ENCODE results near the gene NR0B1. TPM values are rescaled to one million over a fixed set of nuclear protein-coding genes. Genes with fewer than 3 reads are reported as not detected.

Gene NR0B1
- total and polyA plus RNA-seq, 2 experiments from 2014 or later = 0.26 to 0.45 TPM

DNA sequence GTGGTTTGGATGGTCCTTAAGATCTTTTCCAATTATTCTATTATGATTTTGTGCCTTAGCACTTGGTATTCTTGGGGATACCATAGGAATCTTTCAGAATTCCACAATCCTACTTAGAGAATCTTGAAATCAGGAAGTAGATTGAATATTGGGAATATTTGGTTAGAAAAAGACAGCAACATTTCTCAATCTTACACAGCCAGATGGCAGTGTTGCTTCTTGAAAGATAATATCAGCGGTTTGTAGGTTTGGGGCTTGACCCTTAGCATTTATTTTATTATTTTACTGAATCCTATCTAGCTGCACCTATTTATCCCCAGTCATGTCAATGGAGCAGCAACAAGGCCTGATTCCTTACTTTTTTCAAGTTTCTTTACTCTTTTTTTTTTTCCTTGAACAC lies 33.7 kb downstream of the NR0B1 start:
- no peaks in the 10 kb centered on the region for H3F3A ChIP-seq (replicated peaks; ENCODE audit: low read depth)
- DNase-seq (ENCODE audit: low spot score) (peak; percentile 15), ATAC-seq (no peak)
- no peaks in the 10 kb centered on the region for H3K4me1 ChIP-seq (ENCODE audit: insufficient read depth)
- H3K9me2 ChIP-seq (ENCODE audit: insufficient read depth) = no peaks in the 10 kb centered on the region
- no peak overlapping the region for H3K4me3 ChIP-seq
- H3K4me2 ChIP-seq = no peak overlapping the region
- H3K27ac Mint-ChIP-seq = no peak overlapping the region
- no peaks in the 10 kb centered on the region for H3K36me3 Mint-ChIP-seq (ENCODE audit: low read depth)
- no peaks in the 10 kb centered on the region; the same call in 2 of the 3 replicates for H3K4me1 Mint-ChIP-seq
- H3K79me2 ChIP-seq (replicated peaks; ENCODE audit: insufficient read depth) = no peaks in the 10 kb centered on the region
- no peaks in the 10 kb centered on the region for H3K9me3 Mint-ChIP-seq
- H3K27me3 ChIP-seq (ENCODE audit: insufficient read depth) = no peaks in the 10 kb centered on the region
- no peak for TF ChIP-seq EZH2 (IDR thresholded peaks at IDR 0.05; ENCODE audit: low read depth, unreplicated experiment)
- no peak for TF ChIP-seq POLR2AphosphoS5 (IDR thresholded peaks at IDR 0.05; ENCODE audit: low read depth)
- TF ChIP-seq, protein P1, sequence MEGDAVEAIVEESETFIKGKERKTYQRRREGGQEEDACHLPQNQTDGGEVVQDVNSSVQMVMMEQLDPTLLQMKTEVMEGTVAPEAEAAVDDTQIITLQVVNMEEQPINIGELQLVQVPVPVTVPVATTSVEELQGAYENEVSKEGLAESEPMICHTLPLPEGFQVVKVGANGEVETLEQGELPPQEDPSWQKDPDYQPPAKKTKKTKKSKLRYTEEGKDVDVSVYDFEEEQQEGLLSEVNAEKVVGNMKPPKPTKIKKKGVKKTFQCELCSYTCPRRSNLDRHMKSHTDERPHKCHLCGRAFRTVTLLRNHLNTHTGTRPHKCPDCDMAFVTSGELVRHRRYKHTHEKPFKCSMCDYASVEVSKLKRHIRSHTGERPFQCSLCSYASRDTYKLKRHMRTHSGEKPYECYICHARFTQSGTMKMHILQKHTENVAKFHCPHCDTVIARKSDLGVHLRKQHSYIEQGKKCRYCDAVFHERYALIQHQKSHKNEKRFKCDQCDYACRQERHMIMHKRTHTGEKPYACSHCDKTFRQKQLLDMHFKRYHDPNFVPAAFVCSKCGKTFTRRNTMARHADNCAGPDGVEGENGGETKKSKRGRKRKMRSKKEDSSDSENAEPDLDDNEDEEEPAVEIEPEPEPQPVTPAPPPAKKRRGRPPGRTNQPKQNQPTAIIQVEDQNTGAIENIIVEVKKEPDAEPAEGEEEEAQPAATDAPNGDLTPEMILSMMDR (conservative IDR thresholded peaks at IDR 0.05; ENCODE audit: low read depth in 2 of 2) = peak; percentile 42 to 52
- TF ChIP-seq, protein P2, sequence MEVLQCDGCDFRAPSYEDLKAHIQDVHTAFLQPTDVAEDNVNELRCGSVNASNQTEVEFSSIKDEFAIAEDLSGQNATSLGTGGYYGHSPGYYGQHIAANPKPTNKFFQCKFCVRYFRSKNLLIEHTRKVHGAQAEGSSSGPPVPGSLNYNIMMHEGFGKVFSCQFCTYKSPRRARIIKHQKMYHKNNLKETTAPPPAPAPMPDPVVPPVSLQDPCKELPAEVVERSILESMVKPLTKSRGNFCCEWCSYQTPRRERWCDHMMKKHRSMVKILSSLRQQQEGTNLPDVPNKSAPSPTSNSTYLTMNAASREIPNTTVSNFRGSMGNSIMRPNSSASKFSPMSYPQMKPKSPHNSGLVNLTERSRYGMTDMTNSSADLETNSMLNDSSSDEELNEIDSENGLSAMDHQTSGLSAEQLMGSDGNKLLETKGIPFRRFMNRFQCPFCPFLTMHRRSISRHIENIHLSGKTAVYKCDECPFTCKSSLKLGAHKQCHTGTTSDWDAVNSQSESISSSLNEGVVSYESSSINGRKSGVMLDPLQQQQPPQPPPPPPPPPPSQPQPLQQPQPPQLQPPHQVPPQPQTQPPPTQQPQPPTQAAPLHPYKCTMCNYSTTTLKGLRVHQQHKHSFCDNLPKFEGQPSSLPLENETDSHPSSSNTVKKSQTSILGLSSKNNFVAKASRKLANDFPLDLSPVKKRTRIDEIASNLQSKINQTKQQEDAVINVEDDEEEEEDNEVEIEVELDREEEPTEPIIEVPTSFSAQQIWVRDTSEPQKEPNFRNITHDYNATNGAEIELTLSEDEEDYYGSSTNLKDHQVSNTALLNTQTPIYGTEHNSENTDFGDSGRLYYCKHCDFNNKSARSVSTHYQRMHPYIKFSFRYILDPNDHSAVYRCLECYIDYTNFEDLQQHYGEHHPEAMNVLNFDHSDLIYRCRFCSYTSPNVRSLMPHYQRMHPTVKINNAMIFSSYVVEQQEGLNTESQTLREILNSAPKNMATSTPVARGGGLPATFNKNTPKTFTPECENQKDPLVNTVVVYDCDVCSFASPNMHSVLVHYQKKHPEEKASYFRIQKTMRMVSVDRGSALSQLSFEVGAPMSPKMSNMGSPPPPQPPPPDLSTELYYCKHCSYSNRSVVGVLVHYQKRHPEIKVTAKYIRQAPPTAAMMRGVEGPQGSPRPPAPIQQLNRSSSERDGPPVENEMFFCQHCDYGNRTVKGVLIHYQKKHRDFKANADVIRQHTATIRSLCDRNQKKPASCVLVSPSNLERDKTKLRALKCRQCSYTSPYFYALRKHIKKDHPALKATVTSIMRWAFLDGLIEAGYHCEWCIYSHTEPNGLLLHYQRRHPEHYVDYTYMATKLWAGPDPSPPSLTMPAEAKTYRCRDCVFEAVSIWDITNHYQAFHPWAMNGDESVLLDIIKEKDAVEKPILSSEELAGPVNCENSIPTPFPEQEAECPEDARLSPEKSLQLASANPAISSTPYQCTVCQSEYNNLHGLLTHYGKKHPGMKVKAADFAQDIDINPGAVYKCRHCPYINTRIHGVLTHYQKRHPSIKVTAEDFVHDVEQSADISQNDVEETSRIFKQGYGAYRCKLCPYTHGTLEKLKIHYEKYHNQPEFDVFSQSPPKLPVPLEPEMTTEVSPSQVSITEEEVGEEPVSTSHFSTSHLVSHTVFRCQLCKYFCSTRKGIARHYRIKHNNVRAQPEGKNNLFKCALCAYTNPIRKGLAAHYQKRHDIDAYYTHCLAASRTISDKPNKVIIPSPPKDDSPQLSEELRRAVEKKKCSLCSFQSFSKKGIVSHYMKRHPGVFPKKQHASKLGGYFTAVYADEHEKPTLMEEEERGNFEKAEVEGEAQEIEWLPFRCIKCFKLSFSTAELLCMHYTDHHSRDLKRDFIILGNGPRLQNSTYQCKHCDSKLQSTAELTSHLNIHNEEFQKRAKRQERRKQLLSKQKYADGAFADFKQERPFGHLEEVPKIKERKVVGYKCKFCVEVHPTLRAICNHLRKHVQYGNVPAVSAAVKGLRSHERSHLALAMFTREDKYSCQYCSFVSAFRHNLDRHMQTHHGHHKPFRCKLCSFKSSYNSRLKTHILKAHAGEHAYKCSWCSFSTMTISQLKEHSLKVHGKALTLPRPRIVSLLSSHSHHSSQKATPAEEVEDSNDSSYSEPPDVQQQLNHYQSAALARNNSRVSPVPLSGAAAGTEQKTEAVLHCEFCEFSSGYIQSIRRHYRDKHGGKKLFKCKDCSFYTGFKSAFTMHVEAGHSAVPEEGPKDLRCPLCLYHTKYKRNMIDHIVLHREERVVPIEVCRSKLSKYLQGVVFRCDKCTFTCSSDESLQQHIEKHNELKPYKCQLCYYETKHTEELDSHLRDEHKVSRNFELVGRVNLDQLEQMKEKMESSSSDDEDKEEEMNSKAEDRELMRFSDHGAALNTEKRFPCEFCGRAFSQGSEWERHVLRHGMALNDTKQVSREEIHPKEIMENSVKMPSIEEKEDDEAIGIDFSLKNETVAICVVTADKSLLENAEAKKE (CRISPR knock-in tag; IDR thresholded peaks at IDR 0.05) = no peak
- no peak for TF ChIP-seq CREB1 (CRISPR knock-in tag; IDR thresholded peaks at IDR 0.05; ENCODE audit: low read depth)
- H4K20me1 ChIP-seq (replicated peaks; ENCODE audit: insufficient read depth) = no peaks in the 10 kb centered on the region
- no peak overlapping the region for H2AFZ ChIP-seq
- H3K27ac ChIP-seq (ENCODE audit: low read depth) = no peak overlapping the region
- no peaks in the 10 kb centered on the region for H3K36me3 ChIP-seq (ENCODE audit: insufficient read depth)
- no peak overlapping the region for H3K4me3 Mint-ChIP-seq
- no peaks in the 10 kb centered on the region for H3K27me3 Mint-ChIP-seq (ENCODE audit: insufficient read depth, low read depth, poor library complexity)

Data from GM23338 (cell line).